T-helper 2 cell treated with Interferon-gamma antibody and Interleukin-4, amounts not matched to agents 5 μg/mL and 100 μg/mL, for 36 hours (primary cell): ENCODE results near the gene SLC41A1.
A peak's percentile ranks its signal among the peaks of the same experiment; 100 is the strongest.

Experiments used
- DNase-seq: peaks from one replicate; pipeline ENCODE4 v3.0.0; 2021; ENCODE audit warnings: low spot score
- H3K27ac Mint-ChIP-seq: one replicate; pipeline ENCODE4 v1.8.0; 2021; ENCODE audit warnings: mild to moderate bottlenecking, mixed read lengths
- H3K27me3 Mint-ChIP-seq: one replicate; pipeline ENCODE4 v1.8.0; 2021; ENCODE audit warnings: low read depth, mixed read lengths
- H3K36me3 Mint-ChIP-seq: one replicate; pipeline ENCODE4 v1.8.0; 2021; ENCODE audit warnings: low read depth, mixed read lengths
- H3K4me1 Mint-ChIP-seq: one replicate; pipeline ENCODE4 v1.8.0; 2021; ENCODE audit warnings: low read depth, mixed read lengths
- H3K4me3 Mint-ChIP-seq: one replicate; pipeline ENCODE4 v1.8.0; 2022; ENCODE audit warnings: mild to moderate bottlenecking, moderate library complexity, mixed read lengths
- H3K9me3 Mint-ChIP-seq: one replicate; pipeline ENCODE4 v1.8.0; 2021; ENCODE audit warnings: mixed read lengths

The SLC41A1 gene

GRCh38 chr1:205748403-205749233 is 64.4 kb downstream of the SLC41A1 start:
- H3K9me3 Mint-ChIP-seq: no peaks in the 10 kb centered on the region
- peaks cover 42% of the 10 kb centered on the region for H3K4me1 Mint-ChIP-seq
- H3K27ac Mint-ChIP-seq: peak overlapping the region; percentile 90
- peak overlapping the region; percentile 98 for H3K4me3 Mint-ChIP-seq
- H3K36me3 Mint-ChIP-seq: peaks cover 24% of the 10 kb centered on the region
- H3K27me3 Mint-ChIP-seq: no peaks in the 10 kb centered on the region
- peak; percentile 58 for DNase-seq

- peaks cover 44% of the 10 kb centered on the region for H3K4me1 Mint-ChIP-seq
- no peak overlapping the region for H3K27ac Mint-ChIP-seq
- no peaks in the 10 kb centered on the region for H3K27me3 Mint-ChIP-seq
- DNase-seq: no peak
- H3K9me3 Mint-ChIP-seq: no peaks in the 10 kb centered on the region
- H3K36me3 Mint-ChIP-seq: peaks cover 27% of the 10 kb centered on the region
- peak overlapping the region; percentile 16 for H3K4me3 Mint-ChIP-seq
These were observed 66.1 kb downstream of the SLC41A1 start for GRCh38 chr1:205746757-205747412.

DNA sequence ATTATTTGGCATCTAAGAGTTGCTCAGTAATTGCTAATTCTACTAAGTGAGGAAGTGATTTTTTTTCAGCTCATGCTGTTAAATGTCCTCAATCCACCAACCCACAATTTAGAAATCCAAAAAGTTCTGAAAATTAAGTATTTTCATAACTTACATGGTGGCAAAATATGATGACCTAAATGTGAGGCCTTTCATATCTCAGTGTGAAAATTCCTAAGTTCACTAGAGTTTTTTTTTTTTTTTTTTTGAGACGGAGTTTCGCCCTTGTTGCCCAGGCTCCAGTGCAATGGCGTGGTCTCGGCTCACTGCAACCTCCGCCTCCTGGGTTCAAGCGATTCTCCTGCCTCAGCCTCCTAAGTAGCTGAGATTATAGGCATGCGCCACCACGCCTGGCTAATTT is 68.6 kb downstream of the SLC41A1 start:
- Mint-ChIP-seq H3K27me3 (no peaks in the 10 kb centered on the region), H3K4me1 (peaks cover 37% of the 10 kb centered on the region), H3K9me3 (no peaks in the 10 kb centered on the region), H3K4me3 (no peak overlapping the region), H3K27ac (no peak overlapping the region), H3K36me3 (peaks cover 27% of the 10 kb centered on the region)
- no peak for DNase-seq

- DNase-seq: no peak
- no peaks in the 10 kb centered on the region for H3K27me3 Mint-ChIP-seq
- H3K27ac Mint-ChIP-seq: no peak overlapping the region
- peaks cover 37% of the 10 kb centered on the region for H3K4me1 Mint-ChIP-seq
- H3K36me3 Mint-ChIP-seq: peaks cover 30% of the 10 kb centered on the region
- H3K9me3 Mint-ChIP-seq: no peaks in the 10 kb centered on the region
- no peak overlapping the region for H3K4me3 Mint-ChIP-seq
These were observed 69.0 kb downstream of the SLC41A1 start for GRCh38 chr1:205743977-205744376.

GRCh38 chr1:205741681-205742080 is 71.3 kb downstream of the SLC41A1 start:
- Mint-ChIP-seq H3K4me1 (peaks cover 27% of the 10 kb centered on the region), H3K36me3 (peaks cover 23% of the 10 kb centered on the region), H3K27me3 (no peaks in the 10 kb centered on the region), H3K9me3 (no peaks in the 10 kb centered on the region), H3K4me3 (no peak overlapping the region), H3K27ac (peak overlapping the region; percentile 15)
- no peak for DNase-seq

DNA sequence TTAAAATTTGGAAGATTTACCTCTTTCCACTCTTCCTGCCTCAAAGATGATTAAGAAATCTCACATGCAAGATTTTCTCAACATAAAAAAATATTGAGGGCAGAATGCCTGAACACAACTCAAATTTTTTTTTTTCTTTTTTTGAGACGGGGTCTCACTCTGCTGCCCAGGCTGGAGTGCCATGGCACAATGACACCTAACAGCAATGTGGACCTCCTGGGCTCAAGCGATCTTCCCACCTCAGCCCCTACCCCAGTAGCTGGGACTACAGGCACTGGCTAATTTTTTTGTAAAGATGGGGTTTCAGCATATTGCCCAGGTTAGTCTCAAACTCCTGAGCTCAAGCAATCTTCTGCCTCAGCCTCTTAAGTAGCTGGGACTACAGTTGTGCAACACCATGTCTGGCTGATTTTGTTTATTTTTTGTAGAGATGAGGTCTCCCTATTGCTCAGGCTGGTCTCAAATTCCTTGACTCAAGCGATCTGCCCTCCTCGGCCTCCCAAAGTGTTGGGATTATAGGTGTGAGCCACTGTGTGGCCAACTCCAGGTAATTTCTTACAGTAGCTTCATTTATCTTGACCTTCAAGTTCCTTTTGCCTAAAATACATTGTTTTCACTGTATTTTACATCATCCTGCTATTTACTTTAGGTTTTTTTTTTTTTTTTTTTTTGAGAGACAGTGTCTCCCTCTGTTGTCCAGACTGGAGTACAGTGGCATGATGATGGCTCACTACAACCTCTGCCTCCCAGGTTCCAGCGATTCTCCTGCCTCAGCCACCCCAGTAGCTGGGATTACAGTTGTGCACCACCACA is 73.4 kb downstream of the SLC41A1 start:
- DNase-seq: no peak
- Mint-ChIP-seq H3K36me3 (peaks cover 28% of the 10 kb centered on the region), H3K27me3 (no peaks in the 10 kb centered on the region), H3K9me3 (no peaks in the 10 kb centered on the region), H3K4me1 (peaks cover 13% of the 10 kb centered on the region), H3K27ac (no peak overlapping the region), H3K4me3 (no peak overlapping the region)
